HEK293 (cell line): ENCODE results near the gene SLCO4A1.
A peak's percentile ranks its signal among the peaks of the same experiment; 100 is the strongest.

Experiments used
- CTCF ChIA-PET: fragments of 350-600 bp; formaldehyde crosslinking; extraction: SDS; loops from one replicate; lab custom pipeline; 2021; ENCODE audit warnings: antibody characterized with exemption; lab: Yijun Ruan, JAX
- POLR2A ChIA-PET: fragments of 300-600 bp; formaldehyde crosslinking; extraction: SDS; loops from one replicate; lab custom pipeline; 2020; ENCODE audit warnings: antibody characterized with exemption, inconsistent platforms; lab: Yijun Ruan, JAX
- H3K27ac ChIP-seq: fragments of 200-500 bp; sonication (Bioruptor generic); 2 replicates; pipeline ENCODE4 v1.5.1; 2014; ENCODE audit warnings: low read depth, low read length, control low read depth, inconsistent platforms; ENCODE audit errors: extremely low read depth
- H3K36me3 ChIP-seq, 2 experiments: fragments of 200-500 bp in 1 of 2; sonication (Bioruptor generic) in 1 of 2; 1 replicate in 1 of 2; 2 replicates in 1 of 2; pipeline ENCODE4 v1.5.1; 2014 to 2017; ENCODE audit warnings: inconsistent platforms in 2 of 2, low read length in 2 of 2; ENCODE audit not compliant: control insufficient read depth in 2 of 2, insufficient read depth in 1 of 2
- H3K4me1 ChIP-seq: fragments of 200-500 bp; sonication (Bioruptor generic); 2 replicates; pipeline ENCODE4 v1.5.1; 2014; ENCODE audit warnings: mild to moderate bottlenecking, low read length, inconsistent platforms; ENCODE audit not compliant: control insufficient read depth, insufficient read depth
- H3K4me3 ChIP-seq: 2 replicates; pipeline ENCODE4 v1.5.1; 2011; ENCODE audit warnings: low read depth, mild to moderate bottlenecking, control low read depth, low read length, moderate library complexity
- H3K9me3 ChIP-seq: fragments of 200-500 bp; sonication (Bioruptor generic); 2 replicates; pipeline ENCODE4 v1.5.1; 2014; ENCODE audit warnings: low read depth, low read length, inconsistent platforms; ENCODE audit not compliant: control insufficient read depth, insufficient read depth
- EGR2 ChIP-seq: fragments of 450-650 bp; formaldehyde crosslinking; IDR thresholded peaks from 2 replicates; pipeline ENCODE4 v1.5.1; 2016; ENCODE audit warnings: low read depth, missing biosample characterization, missing genetic modification characterization
- IKZF3 ChIP-seq: fragments of 450-650 bp; IDR thresholded peaks from 2 replicates; pipeline ENCODE4 v1.5.0; 2018; ENCODE audit warnings: missing biosample characterization, mild to moderate bottlenecking, missing genetic modification characterization, moderate library complexity
- ZFHX2 ChIP-seq: fragments of 450-650 bp; formaldehyde crosslinking; conservative IDR thresholded peaks from 2 replicates; pipeline ENCODE4 v1.5.1; 2016; ENCODE audit warnings: missing biosample characterization, missing genetic modification characterization
- ZFP69B ChIP-seq: fragments of 450-650 bp; formaldehyde crosslinking; IDR thresholded peaks from 2 replicates; pipeline ENCODE4 v1.5.1; 2016; ENCODE audit warnings: missing biosample characterization, missing genetic modification characterization
- ZNF121 ChIP-seq: fragments of 450-650 bp; formaldehyde crosslinking; IDR thresholded peaks from 2 replicates; pipeline ENCODE4 v1.5.1; 2016; ENCODE audit warnings: missing biosample characterization, missing genetic modification characterization
- ZNF140 ChIP-seq: fragments of 450-650 bp; formaldehyde crosslinking; IDR thresholded peaks from 2 replicates; pipeline ENCODE4 v1.5.1; 2016; ENCODE audit warnings: missing biosample characterization, missing genetic modification characterization
- ZNF350 ChIP-seq: fragments of 450-650 bp; formaldehyde crosslinking; IDR thresholded peaks from 2 replicates; pipeline ENCODE4 v1.5.0; 2017; ENCODE audit warnings: missing biosample characterization, mild to moderate bottlenecking, missing genetic modification characterization
- ZNF394 ChIP-seq: fragments of 450-650 bp; formaldehyde crosslinking; IDR thresholded peaks from 2 replicates; pipeline ENCODE4 v1.5.1; 2016; ENCODE audit warnings: missing biosample characterization, missing genetic modification characterization, mild to moderate bottlenecking, moderate library complexity, borderline replicate concordance
- ZNF433 ChIP-seq: fragments of 450-650 bp; formaldehyde crosslinking; IDR thresholded peaks from 2 replicates; pipeline ENCODE4 v1.5.1; 2016; ENCODE audit warnings: missing biosample characterization, missing genetic modification characterization, low read depth
- ZNF610 ChIP-seq: fragments of 450-650 bp; formaldehyde crosslinking; IDR thresholded peaks from 2 replicates; pipeline ENCODE4 v1.5.1; 2016; ENCODE audit warnings: missing biosample characterization, missing genetic modification characterization, borderline replicate concordance
- ZNF624 ChIP-seq: fragments of 450-650 bp; formaldehyde crosslinking; IDR thresholded peaks from 2 replicates; pipeline ENCODE4 v1.5.1; 2017; ENCODE audit warnings: missing biosample characterization, missing genetic modification characterization
- ZNF747 ChIP-seq: fragments of 450-650 bp; formaldehyde crosslinking; IDR thresholded peaks from 2 replicates; pipeline ENCODE4 v1.5.1; 2016; ENCODE audit warnings: missing biosample characterization, missing genetic modification characterization
- ZNF76 ChIP-seq: fragments of 450-650 bp; formaldehyde crosslinking; IDR thresholded peaks from 2 replicates; pipeline ENCODE4; 2016; ENCODE audit warnings: low read depth, missing biosample characterization, missing genetic modification characterization, borderline replicate concordance
- ZSCAN23 ChIP-seq: fragments of 450-650 bp; formaldehyde crosslinking; IDR thresholded peaks from 2 replicates; pipeline ENCODE4 v1.5.1; 2016; ENCODE audit warnings: missing biosample characterization, missing genetic modification characterization
- TF ChIP-seq, protein P1 (sequence below): fragments of 450-650 bp; formaldehyde crosslinking; IDR thresholded peaks from 2 replicates; pipeline ENCODE4 v1.5.1; 2016; ENCODE audit warnings: missing biosample characterization, missing genetic modification characterization
- TF ChIP-seq, protein P2 (sequence below): fragments of 450-650 bp; formaldehyde crosslinking; IDR thresholded peaks from 2 replicates; pipeline ENCODE4 v1.5.1; 2016; ENCODE audit warnings: missing biosample characterization, missing genetic modification characterization
- TF ChIP-seq, protein P3 (sequence below): fragments of 450-650 bp; formaldehyde crosslinking; IDR thresholded peaks from 2 replicates; pipeline ENCODE4 v1.5.1; 2016; ENCODE audit warnings: missing biosample characterization, missing genetic modification characterization
- TF ChIP-seq, protein P4 (sequence below): fragments of 450-650 bp; formaldehyde crosslinking; IDR thresholded peaks from 2 replicates; pipeline ENCODE4 v1.5.1; 2016; ENCODE audit warnings: missing biosample characterization, missing genetic modification characterization, low read depth

The SLCO4A1 gene

DNA sequence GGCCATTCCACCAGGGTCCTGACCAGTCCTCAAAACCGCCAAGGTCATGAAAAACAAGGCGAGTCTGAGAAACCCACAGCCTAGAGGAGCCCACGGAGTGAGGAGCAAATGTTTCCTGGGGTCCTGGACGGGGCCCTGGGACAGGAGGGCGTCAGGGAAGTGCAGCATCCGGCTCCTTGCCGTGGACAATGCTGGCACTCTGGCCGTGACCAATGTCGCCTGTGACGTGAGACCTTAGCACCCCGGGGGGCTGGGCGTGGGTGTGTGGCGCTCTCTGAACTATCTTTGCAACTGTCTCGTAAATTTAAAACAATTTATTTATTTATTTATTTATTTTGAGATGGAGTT, 34.1 kb upstream of the SLCO4A1 start:
- Histone ChIP-seq H3K4me3 (no peak overlapping the region), H3K4me1 (no peaks in the 10 kb centered on the region), H3K36me3 (no peaks in the 10 kb centered on the region), H3K27ac (no peak overlapping the region), H3K9me3 (no peaks in the 10 kb centered on the region)
- no peak for TF ChIP-seq ZNF394 (tag by site-specific recombination)
- no peak for TF ChIP-seq IKZF3 (tag by site-specific recombination)
- TF ChIP-seq ZNF140 (tag by site-specific recombination) = no peak
- TF ChIP-seq ZNF747 (tag by site-specific recombination) = no peak
- TF ChIP-seq, protein P1, sequence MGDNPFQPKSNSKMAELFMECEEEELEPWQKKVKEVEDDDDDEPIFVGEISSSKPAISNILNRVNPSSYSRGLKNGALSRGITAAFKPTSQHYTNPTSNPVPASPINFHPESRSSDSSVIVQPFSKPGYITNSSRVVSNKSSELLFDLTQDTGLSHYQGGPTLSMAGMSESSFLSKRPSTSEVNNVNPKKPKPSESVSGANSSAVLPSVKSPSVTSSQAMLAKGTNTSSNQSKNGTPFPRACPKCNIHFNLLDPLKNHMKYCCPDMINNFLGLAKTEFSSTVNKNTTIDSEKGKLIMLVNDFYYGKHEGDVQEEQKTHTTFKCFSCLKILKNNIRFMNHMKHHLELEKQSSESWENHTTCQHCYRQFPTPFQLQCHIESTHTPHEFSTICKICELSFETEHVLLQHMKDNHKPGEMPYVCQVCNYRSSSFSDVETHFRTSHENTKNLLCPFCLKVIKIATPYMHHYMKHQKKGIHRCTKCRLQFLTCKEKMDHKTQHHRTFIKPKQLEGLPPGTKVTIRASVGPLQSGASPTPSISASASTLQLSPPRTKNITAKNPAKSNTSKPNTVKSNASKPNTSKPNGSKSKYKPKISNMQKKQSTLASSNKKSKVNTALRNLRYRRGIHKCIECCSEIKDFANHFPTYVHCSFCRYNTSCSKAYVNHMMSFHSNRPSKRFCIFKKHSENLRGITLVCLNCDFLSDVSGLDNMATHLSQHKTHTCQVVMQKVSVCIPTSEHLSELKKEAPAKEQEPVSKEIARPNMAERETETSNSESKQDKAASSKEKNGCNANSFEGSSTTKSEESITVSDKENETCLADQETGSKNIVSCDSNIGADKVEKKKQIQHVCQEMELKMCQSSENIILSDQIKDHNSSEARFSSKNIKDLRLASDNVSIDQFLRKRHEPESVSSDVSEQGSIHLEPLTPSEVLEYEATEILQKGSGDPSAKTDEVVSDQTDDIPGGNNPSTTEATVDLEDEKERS (tag by site-specific recombination) = no peak
- no peak for TF ChIP-seq ZFP69B (tag by site-specific recombination)
- TF ChIP-seq, protein P2, sequence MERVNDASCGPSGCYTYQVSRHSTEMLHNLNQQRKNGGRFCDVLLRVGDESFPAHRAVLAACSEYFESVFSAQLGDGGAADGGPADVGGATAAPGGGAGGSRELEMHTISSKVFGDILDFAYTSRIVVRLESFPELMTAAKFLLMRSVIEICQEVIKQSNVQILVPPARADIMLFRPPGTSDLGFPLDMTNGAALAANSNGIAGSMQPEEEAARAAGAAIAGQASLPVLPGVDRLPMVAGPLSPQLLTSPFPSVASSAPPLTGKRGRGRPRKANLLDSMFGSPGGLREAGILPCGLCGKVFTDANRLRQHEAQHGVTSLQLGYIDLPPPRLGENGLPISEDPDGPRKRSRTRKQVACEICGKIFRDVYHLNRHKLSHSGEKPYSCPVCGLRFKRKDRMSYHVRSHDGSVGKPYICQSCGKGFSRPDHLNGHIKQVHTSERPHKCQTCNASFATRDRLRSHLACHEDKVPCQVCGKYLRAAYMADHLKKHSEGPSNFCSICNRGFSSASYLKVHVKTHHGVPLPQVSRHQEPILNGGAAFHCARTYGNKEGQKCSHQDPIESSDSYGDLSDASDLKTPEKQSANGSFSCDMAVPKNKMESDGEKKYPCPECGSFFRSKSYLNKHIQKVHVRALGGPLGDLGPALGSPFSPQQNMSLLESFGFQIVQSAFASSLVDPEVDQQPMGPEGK = no peak
- TF ChIP-seq ZSCAN23 = no peak
- TF ChIP-seq ZNF433 = no peak
- ChIA-PET POLR2A (no interaction called here), CTCF (interaction anchor here (0.6 kb wide), 1 partner anchor 8 kb away, joined by 3 read pairs; no protein-coding TSS in a partner anchor)

DNA sequence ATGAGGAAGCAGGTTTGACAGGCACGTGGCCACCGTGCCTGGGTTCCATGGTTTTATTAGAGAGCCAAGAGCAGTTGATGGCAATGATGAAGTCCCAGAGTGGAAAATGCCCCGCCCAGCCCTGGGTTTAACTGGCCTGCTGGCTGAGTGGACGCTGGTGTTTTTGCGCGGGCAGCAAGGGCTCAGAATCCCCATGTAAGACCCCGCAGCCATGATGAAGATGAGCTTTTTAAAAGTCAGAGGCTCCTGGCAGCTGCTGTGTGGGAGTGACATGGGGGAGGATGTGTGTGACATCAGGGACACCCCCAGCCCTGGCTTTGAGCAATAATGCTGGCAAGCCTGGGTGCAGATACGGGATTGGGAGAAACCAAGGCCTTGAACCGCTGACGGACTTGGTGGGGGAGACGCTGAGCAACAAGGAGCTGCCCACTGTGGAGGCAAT, 33.0 kb upstream of the SLCO4A1 start:
- H3K27ac ChIP-seq = no peak overlapping the region
- no peak overlapping the region for H3K4me3 ChIP-seq
- no peaks in the 10 kb centered on the region for H3K9me3 ChIP-seq
- POLR2A ChIA-PET = no interaction called here
- no peak for TF ChIP-seq ZNF350
- TF ChIP-seq ZNF121 (tag by site-specific recombination) = no peak
- TF ChIP-seq, protein P3, sequence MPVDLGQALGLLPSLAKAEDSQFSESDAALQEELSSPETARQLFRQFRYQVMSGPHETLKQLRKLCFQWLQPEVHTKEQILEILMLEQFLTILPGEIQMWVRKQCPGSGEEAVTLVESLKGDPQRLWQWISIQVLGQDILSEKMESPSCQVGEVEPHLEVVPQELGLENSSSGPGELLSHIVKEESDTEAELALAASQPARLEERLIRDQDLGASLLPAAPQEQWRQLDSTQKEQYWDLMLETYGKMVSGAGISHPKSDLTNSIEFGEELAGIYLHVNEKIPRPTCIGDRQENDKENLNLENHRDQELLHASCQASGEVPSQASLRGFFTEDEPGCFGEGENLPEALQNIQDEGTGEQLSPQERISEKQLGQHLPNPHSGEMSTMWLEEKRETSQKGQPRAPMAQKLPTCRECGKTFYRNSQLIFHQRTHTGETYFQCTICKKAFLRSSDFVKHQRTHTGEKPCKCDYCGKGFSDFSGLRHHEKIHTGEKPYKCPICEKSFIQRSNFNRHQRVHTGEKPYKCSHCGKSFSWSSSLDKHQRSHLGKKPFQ = no peak
- no peak for TF ChIP-seq ZNF76 (tag by site-specific recombination)
- peak; percentile 39; the same call in 1 of the 2 replicates for TF ChIP-seq EGR2
- TF ChIP-seq ZNF394 (tag by site-specific recombination) = no peak
- TF ChIP-seq ZNF624 (tag by site-specific recombination) = no peak
- TF ChIP-seq, protein P4, sequence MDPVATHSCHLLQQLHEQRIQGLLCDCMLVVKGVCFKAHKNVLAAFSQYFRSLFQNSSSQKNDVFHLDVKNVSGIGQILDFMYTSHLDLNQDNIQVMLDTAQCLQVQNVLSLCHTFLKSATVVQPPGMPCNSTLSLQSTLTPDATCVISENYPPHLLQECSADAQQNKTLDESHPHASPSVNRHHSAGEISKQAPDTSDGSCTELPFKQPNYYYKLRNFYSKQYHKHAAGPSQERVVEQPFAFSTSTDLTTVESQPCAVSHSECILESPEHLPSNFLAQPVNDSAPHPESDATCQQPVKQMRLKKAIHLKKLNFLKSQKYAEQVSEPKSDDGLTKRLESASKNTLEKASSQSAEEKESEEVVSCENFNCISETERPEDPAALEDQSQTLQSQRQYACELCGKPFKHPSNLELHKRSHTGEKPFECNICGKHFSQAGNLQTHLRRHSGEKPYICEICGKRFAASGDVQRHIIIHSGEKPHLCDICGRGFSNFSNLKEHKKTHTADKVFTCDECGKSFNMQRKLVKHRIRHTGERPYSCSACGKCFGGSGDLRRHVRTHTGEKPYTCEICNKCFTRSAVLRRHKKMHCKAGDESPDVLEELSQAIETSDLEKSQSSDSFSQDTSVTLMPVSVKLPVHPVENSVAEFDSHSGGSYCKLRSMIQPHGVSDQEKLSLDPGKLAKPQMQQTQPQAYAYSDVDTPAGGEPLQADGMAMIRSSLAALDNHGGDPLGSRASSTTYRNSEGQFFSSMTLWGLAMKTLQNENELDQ (tag by site-specific recombination) = no peak
- no peak for TF ChIP-seq ZNF610 (tag by site-specific recombination)
- TF ChIP-seq ZFHX2 (tag by site-specific recombination) = peak; percentile 56
- CTCF ChIA-PET = interaction anchor here (0.7 kb wide), 1 partner anchor 136 kb away, joined by 3 read pairs; no protein-coding TSS in a partner anchor
- H3K36me3 ChIP-seq = no peaks in the 10 kb centered on the region
- H3K4me1 ChIP-seq = no peaks in the 10 kb centered on the region
